ENCODE measurements around the gene TACO1.

The TACO1 gene

DNA sequence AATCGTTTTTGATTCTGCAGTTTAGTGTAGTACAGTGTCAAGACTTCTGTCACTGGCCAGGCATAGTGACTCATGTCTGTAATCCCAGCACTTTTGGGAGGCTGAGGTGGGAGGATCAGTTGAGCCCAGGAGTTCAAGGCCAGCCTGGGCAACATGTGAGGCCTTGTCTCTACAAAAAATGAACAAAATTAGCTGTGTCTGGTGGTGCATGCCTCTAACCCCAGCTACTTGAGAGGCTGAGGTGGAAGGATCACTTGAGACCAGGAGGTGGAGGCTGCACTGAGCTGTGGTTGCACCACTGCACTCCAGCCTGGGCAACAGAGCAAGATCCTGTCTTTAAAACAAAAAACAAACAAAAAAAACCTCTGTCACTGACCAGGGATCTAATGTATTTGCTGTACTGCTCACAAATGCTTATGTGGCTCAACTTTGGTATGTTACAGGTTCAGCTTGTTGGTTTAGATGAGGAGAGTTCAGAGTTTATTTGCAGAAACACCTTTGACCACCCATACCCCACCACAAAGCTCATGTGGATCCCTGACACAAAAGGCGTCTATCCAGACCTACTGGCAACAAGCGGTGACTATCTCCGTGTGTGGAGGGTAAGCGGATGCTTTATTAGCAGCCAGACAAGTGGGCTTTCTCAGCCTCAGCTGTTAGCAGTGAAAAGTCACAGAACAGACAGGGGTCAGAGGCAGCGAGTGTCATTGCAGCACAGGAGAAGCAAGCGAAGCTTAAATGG, 22.5 kb upstream of the TACO1 start:
- TF ChIP-seq, protein P1, sequence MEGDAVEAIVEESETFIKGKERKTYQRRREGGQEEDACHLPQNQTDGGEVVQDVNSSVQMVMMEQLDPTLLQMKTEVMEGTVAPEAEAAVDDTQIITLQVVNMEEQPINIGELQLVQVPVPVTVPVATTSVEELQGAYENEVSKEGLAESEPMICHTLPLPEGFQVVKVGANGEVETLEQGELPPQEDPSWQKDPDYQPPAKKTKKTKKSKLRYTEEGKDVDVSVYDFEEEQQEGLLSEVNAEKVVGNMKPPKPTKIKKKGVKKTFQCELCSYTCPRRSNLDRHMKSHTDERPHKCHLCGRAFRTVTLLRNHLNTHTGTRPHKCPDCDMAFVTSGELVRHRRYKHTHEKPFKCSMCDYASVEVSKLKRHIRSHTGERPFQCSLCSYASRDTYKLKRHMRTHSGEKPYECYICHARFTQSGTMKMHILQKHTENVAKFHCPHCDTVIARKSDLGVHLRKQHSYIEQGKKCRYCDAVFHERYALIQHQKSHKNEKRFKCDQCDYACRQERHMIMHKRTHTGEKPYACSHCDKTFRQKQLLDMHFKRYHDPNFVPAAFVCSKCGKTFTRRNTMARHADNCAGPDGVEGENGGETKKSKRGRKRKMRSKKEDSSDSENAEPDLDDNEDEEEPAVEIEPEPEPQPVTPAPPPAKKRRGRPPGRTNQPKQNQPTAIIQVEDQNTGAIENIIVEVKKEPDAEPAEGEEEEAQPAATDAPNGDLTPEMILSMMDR (IDR thresholded peaks at IDR 0.05; ENCODE audit: low read length, missing control alignments), result no peak

DNA sequence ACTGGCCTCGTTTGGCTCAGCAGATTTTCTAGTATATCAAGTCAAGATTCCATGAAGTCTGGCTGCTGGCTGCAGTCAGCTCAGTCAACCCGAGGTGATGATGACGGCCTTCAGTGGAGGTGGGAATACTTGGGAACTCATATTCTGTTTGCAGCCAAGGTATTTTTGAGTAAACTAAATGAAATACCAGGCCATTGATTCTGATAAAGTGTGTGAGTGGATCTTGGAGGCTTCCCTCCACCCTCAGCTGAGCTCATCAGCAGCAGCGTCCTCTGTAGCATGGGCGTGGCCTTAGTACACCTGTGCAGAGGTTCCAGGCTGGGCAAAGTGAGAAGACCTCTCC, 22.0 kb upstream of the TACO1 start:
- no peak for DNase-seq (ENCODE audit: low read depth)
- no peak overlapping the region for H3K4me3 ChIP-seq (replicated peaks; ENCODE audit: low read depth, low read length)
- TF ChIP-seq, protein P1 (IDR thresholded peaks at IDR 0.05; ENCODE audit: low read length, missing control alignments), result no peak

More for the DNA sequence above, 22.5 kb upstream of the TACO1 start:
- no peak overlapping the region for H3K4me3 ChIP-seq (replicated peaks; ENCODE audit: low read depth, low read length)
- no peak for DNase-seq (ENCODE audit: low read depth)

- TF ChIP-seq, protein P1 (IDR thresholded peaks at IDR 0.05; ENCODE audit: low read length, missing control alignments), result no peak
- no peak for DNase-seq (ENCODE audit: low read depth)
- no peak overlapping the region for H3K4me3 ChIP-seq (replicated peaks; ENCODE audit: low read depth, low read length)
Observed at GRCh38 chr17:63579633-63580032, 21.1 kb upstream of the TACO1 start.

DNA sequence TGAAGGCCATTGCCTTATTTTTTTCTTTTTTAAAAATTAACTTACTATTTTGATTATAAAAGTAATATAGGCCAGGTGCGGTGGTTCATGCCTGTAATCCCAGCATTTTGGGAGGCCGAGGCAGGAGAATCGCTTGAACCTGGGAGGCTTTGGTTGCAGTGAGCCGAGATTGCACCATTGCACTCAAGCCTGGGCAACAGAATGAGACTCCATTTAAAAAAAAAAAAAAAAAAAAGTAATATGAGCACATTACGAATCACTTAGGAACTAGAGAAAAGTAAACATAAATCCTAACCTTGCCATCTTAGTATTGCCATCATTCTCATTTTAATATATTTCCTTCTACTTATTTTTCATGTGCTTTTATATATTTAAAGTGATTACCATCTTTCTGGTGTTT, 12.9 kb upstream of the TACO1 start:
- DNase-seq (ENCODE audit: low read depth), result no peak
- TF ChIP-seq, protein P1 (IDR thresholded peaks at IDR 0.05; ENCODE audit: low read length, missing control alignments), result no peak
- H3K4me3 ChIP-seq (replicated peaks; ENCODE audit: low read depth, low read length), result no peak overlapping the region

DNA sequence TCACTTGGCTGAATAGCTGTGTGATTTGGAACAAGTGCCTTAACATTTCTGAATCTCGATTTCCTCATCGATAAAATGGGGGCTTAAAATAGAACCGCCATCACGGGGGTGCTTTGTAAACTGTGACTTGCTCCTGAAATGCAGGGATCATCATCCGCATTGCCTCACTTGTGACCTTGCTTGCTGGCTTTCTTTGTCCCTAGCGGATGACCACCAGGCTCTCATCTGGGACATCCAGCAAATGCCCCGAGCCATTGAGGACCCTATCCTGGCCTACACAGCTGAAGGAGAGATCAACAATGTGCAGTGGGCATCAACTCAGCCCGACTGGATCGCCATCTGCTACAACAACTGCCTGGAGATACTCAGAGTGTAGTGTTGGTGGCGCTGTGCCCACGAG, 11.9 kb upstream of the TACO1 start:
- no peak for DNase-seq (ENCODE audit: low read depth)
- TF ChIP-seq, protein P1 (IDR thresholded peaks at IDR 0.05; ENCODE audit: low read length, missing control alignments), result no peak
- no peak overlapping the region for H3K4me3 ChIP-seq (replicated peaks; ENCODE audit: low read depth, low read length)

- H3K4me3 ChIP-seq (replicated peaks; ENCODE audit: low read depth, low read length), result no peak overlapping the region
- no peak for DNase-seq (ENCODE audit: low read depth)
- TF ChIP-seq, protein P1 (IDR thresholded peaks at IDR 0.05; ENCODE audit: low read length, missing control alignments), result no peak
Observed at GRCh38 chr17:63589646-63590045, 11.0 kb upstream of the TACO1 start.

DNA sequence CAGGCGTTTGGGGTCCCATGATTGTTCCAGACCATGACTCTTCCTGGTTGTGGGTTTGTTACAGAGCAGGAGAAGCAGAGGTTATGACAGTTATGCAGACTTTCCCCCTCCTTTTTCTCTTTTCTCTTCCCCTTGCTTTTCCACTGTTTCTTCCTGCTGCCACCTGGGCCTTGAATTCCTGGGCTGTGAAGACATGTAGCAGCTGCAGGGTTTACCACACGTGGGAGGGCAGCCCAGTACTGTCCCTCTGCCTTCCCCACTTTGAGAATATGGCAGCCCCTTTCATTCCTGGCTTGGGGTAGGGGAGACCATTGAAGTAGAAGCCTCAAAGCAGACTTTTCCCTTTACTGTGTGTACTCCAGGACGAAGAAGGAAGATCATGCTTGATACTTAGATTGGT, 7.9 kb upstream of the TACO1 start:
- no peak for DNase-seq (ENCODE audit: low read depth)
- H3K4me3 ChIP-seq (replicated peaks; ENCODE audit: low read depth, low read length), result no peak overlapping the region
- TF ChIP-seq, protein P1 (IDR thresholded peaks at IDR 0.05; ENCODE audit: low read length, missing control alignments), result no peak

Data from fibroblast of pulmonary artery (primary cell).